OCI-LY7 (cell line): ENCODE measurements around the gene KDM2B. TPM values are rescaled to one million over a fixed set of nuclear protein-coding genes. Genes with fewer than 3 reads are reported as not detected.

Experiments
- BruUV-seq: library from RNA; stranded (reverse); fragments of 400-500 nt; replicated peaks from 2 replicates; lab custom pipeline; 2021; lab: Mats Ljungman, UMichigan
- CTCF ChIA-PET: fragments of 300-600 bp; sonication (Branson Sonifier 250); formaldehyde crosslinking; loops from one replicate; lab custom pipeline; 2022; ENCODE audit warnings: antibody characterized with exemption; ENCODE audit not compliant: unreplicated experiment; lab: Charles Lee
- POLR2A ChIA-PET: fragments of 300-600 bp; sonication (Branson Sonifier 250); formaldehyde crosslinking; loops from one replicate; lab custom pipeline; 2022; ENCODE audit warnings: antibody characterized with exemption; lab: Charles Lee
- DNase-seq: peaks from one replicate; pipeline ENCODE4 v3.0.0-alpha.2; 2015; ENCODE audit warnings: low spot score
- H2AFZ ChIP-seq: fragments of 200-600 bp; sonication (generic), shearing (Covaris generic); 2 replicates; pipeline ENCODE4 v1.6.1; 2014; ENCODE audit warnings: mild to moderate bottlenecking, antibody characterized with exemption, low read length, moderate library complexity
- H3K27ac ChIP-seq: fragments of 200-600 bp; sonication (generic); 2 replicates; pipeline ENCODE4 v1.5.1; 2014; ENCODE audit warnings: mixed run types, low read depth, mild to moderate bottlenecking, moderate library complexity, low read length, inconsistent platforms; ENCODE audit not compliant: poor library complexity, severe bottlenecking
- H3K36me3 ChIP-seq: fragments of 200-600 bp; sonication (generic); 2 replicates; pipeline ENCODE4 v1.6.1; 2014; ENCODE audit warnings: mild to moderate bottlenecking, antibody characterized with exemption, low read length, moderate library complexity, mixed read lengths; ENCODE audit not compliant: insufficient read depth
- H3K4me1 ChIP-seq: fragments of 200-600 bp; sonication (generic); 2 replicates; pipeline ENCODE4 v1.5.1; 2014; ENCODE audit warnings: mild to moderate bottlenecking, low read length; ENCODE audit not compliant: insufficient read depth, poor library complexity, severe bottlenecking
- H3K4me2 ChIP-seq: fragments of 200-600 bp; sonication (generic); 2 replicates; pipeline ENCODE4 v1.6.1; 2014; ENCODE audit warnings: mild to moderate bottlenecking, low read length
- H3K4me3 ChIP-seq: fragments of 200-600 bp; sonication (generic); 2 replicates; pipeline ENCODE4 v1.5.1; 2014; ENCODE audit warnings: mild to moderate bottlenecking, low read depth, low read length; ENCODE audit not compliant: poor library complexity, severe bottlenecking
- H3K79me2 ChIP-seq: fragments of 200-600 bp; sonication (generic); 2 replicates; pipeline ENCODE4 v1.6.1; 2016; ENCODE audit warnings: low read depth, mild to moderate bottlenecking, low read length, moderate library complexity, mixed read lengths; ENCODE audit not compliant: insufficient read depth
- H3K9me2 ChIP-seq: fragments of 200-600 bp; sonication (generic); 2 replicates; pipeline ENCODE4 v1.6.1; 2016; ENCODE audit warnings: mild to moderate bottlenecking, low read length, mixed read lengths; ENCODE audit not compliant: insufficient read depth
- H3K9me3 ChIP-seq: fragments of 200-600 bp; sonication (generic); 2 replicates; pipeline ENCODE4 v1.6.1; 2014; ENCODE audit warnings: mild to moderate bottlenecking, mixed run types, low read length, mixed read lengths
- H4K20me1 ChIP-seq: fragments of 200-600 bp; sonication (generic); 2 replicates; pipeline ENCODE4 v1.6.1; 2014; ENCODE audit warnings: mild to moderate bottlenecking, antibody characterized with exemption, low read length, moderate library complexity, mixed read lengths; ENCODE audit not compliant: insufficient read depth
- CTCF ChIP-seq: fragments of 200-600 bp; sonication (generic); conservative IDR thresholded peaks from 2 replicates; pipeline ENCODE4 v1.5.1; 2014; ENCODE audit warnings: mild to moderate bottlenecking, antibody characterized with exemption, low read length, moderate library complexity, mixed read lengths
- EZH2phosphoT487 ChIP-seq: fragments of 200-600 bp; sonication (generic); IDR thresholded peaks from 2 replicates; pipeline ENCODE4 v1.6.1; 2018; ENCODE audit warnings: low read depth, borderline replicate concordance, mild to moderate bottlenecking, mixed run types, antibody characterized with exemption, low read length, moderate library complexity, mixed read lengths
- intact Hi-C: fragments of 100-400 bp; cut with micrococcal nuclease; formaldehyde crosslinking; loops from one replicate; pipeline ENCODE4 v1.10.0; 2022; ENCODE audit not compliant: unreplicated experiment
- total RNA-seq, 2 experiments: library from RNA; depleted of rRNA in 1 of 2; stranded (reverse); fragments of >200 nt in 1 of 2; shearing (Covaris generic) in 1 of 2; gene quantifications; 2 replicates each; pipeline ENCODE4 v1.2.3, GENCODE V29; 2014 to 2022

KDM2B gene
- total RNA-seq, 2 experiments from 2014 or later, result 78.5 to 88.0 TPM

- peak overlapping the region; percentile 69 for H3K27ac ChIP-seq
- H3K36me3 ChIP-seq, result peaks cover 15% of the 10 kb centered on the region
- H2AFZ ChIP-seq, result peak overlapping the region; percentile 4; the same call in 1 of the 2 replicates
- BruUV-seq, result TSS peak; percentile 75
- peaks cover 49% of the 10 kb centered on the region for H3K79me2 ChIP-seq
- H3K4me2 ChIP-seq, result peak overlapping the region; percentile 89
- H3K4me1 ChIP-seq, result peaks cover 34% of the 10 kb centered on the region
- no peaks in the 10 kb centered on the region for H3K9me3 ChIP-seq
- intact Hi-C loops, result loop anchor here (1.0 kb wide), 1 partner anchor 66 kb away; the partner anchor contains the start of gene RNF34
- H3K9me2 ChIP-seq, result no peaks in the 10 kb centered on the region
- peak overlapping the region; percentile 80 for H3K4me3 ChIP-seq
- ChIA-PET POLR2A (interaction anchor here (0.6 to 2.0 kb wide), 4 partner anchors 49 to 95 kb away, joined by 3 to 4 read pairs (median 3); no protein-coding TSS in a partner anchor), CTCF (no interaction called here)
- H4K20me1 ChIP-seq, result peaks cover 7% of the 10 kb centered on the region; the same call in 1 of the 2 replicates
- TF ChIP-seq CTCF (peak; percentile 33; the same call in 1 of the 2 replicates), EZH2phosphoT487 (no peak)
- peak; percentile 62 for DNase-seq
Observed at GRCh38 chr12:121465921-121466793, 114.7 kb downstream of the KDM2B start.

- DNase-seq, result no peak
- POLR2A ChIA-PET, result interaction anchor here (0.5 to 2.0 kb wide), 4 partner anchors 47 to 67 kb away, joined by 3 to 4 read pairs (median 3); no protein-coding TSS in a partner anchor
- H3K36me3 ChIP-seq, result peaks cover 28% of the 10 kb centered on the region
- no peak overlapping the region for H3K4me3 ChIP-seq
- H3K79me2 ChIP-seq, result peaks cover 67% of the 10 kb centered on the region
- CTCF ChIA-PET, result no interaction called here
- H3K27ac ChIP-seq, result no peak overlapping the region
- H3K9me2 ChIP-seq, result no peaks in the 10 kb centered on the region
- peaks cover 7% of the 10 kb centered on the region; the same call in 1 of the 2 replicates for H4K20me1 ChIP-seq
- intact Hi-C loops, result no loop called here
- TF ChIP-seq CTCF, result no peak
- TF ChIP-seq EZH2phosphoT487, result no peak
- no peak overlapping the region for H3K4me2 ChIP-seq
- H2AFZ ChIP-seq, result no peak overlapping the region
- H3K4me1 ChIP-seq, result peaks cover 27% of the 10 kb centered on the region
- BruUV-seq, result no TSS peak
- no peaks in the 10 kb centered on the region for H3K9me3 ChIP-seq
Observed at GRCh38 chr12:121464331-121464730, 116.5 kb downstream of the KDM2B start.
